Right lobe of liver (tissue), 6 donors: ENCODE data around the gene GLIPR1. TPM values are rescaled to one million over a fixed set of nuclear protein-coding genes. Genes with fewer than 3 reads are reported as not detected.
A peak's percentile ranks its signal among the peaks of the same experiment; 100 is the strongest.

Experiments used
- ATAC-seq, 4 donors: fragments of 200-7000 bp; cut with Tn5 transposase; one replicate each; pipeline ENCODE4 v1.9.1; 2020; ENCODE audit warnings: mild to moderate bottlenecking in 4 of 4, moderate library complexity in 4 of 4
- DNase-seq, 3 donors: peaks; one replicate each; pipeline ENCODE4 v3.0.0-alpha.2; 2020
- H3K27ac ChIP-seq, 3 donors: fragments of 200-600 bp; one replicate each; pipeline ENCODE4 v1.8.0; 2022
- H3K27me3 ChIP-seq, 2 donors: fragments of 200-600 bp; one replicate each; pipeline ENCODE4 v1.8.0; 2022
- H3K36me3 ChIP-seq, 4 donors: fragments of 200-600 bp; sonication (generic) in 1 of 4; one replicate each; pipeline versions ENCODE4 v1.5.1 to v1.8.0; 2017 to 2022; ENCODE audit warnings: control low read depth in 1 of 4
- H3K4me1 ChIP-seq, 4 donors: fragments of 200-600 bp; sonication (generic) in 1 of 4; one replicate each; pipeline versions ENCODE4 v1.5.1 to v1.8.0; 2017 to 2022; ENCODE audit warnings: control low read depth in 1 of 4
- H3K4me3 ChIP-seq, 3 donors: fragments of 200-600 bp; one replicate each; pipeline ENCODE4 v1.8.0; 2022
- H3K9me3 ChIP-seq, 4 donors: fragments of 200-600 bp; sonication (generic) in 1 of 4; one replicate each; pipeline versions ENCODE4 v1.5.1 to v1.8.0; 2017 to 2022; ENCODE audit warnings: control low read depth in 1 of 4
- CTCF ChIP-seq, 4 donors: fragments of 200-600 bp in 3 of 4; fragments of 450-650 bp in 1 of 4; IDR thresholded peaks; one replicate each; pipeline versions ENCODE4 v1.5.1 to v1.8.0; 2016 to 2022; ENCODE audit warnings: antibody characterized with exemption in 4 of 4, mild to moderate bottlenecking in 2 of 4
- POLR2A ChIP-seq: fragments of 450-650 bp; IDR thresholded peaks from one replicate; pipeline ENCODE4 v1.6.1; 2017; ENCODE audit warnings: antibody characterized with exemption, mild to moderate bottlenecking
- WGBS: methylation state at CpG from one replicate; pipeline ENCODE4 v1.1.6; 2018; ENCODE audit warnings: low coverage, low lambda C conversion rate; ENCODE audit not compliant: insufficient coverage; ENCODE audit errors: missing lambda C conversion rate; 5-methylcytosine and 5-hydroxymethylcytosine counted together
- intact Hi-C, 2 donors: fragments of 100-400 bp; cut with DNase I; formaldehyde crosslinking; loops; one replicate each; pipeline versions ENCODE4 v1.11.2 to v1.14.1; 2022
- total RNA-seq, 6 experiments: library from RNA; depleted of rRNA in 2 of 6; stranded (reverse); fragments of >200 nt in 2 of 6; fragmentation: NEBNext Ultra II Directional in 3 of 6; extraction: Animal tissue kit (Norgen Biotek cat#: 25700) in 3 of 6; gene quantifications; one replicate each; pipeline versions ENCODE4 v1.1.0 to v1.2.4, GENCODE V29; 2016 to 2023
- donor health status: DM: no; HTN: yes; CAD: no.
- donor health status: DM: no; HTN: no; CAD: no.
- donor health status: DM: no; HTN: no; CAD: no.
- donor health status: DM: no; HTN: yes; CAD: no.
- donor health status: DM: no; HTN: yes; CAD: no.

The GLIPR1 gene
- total RNA-seq, 6 experiments from 2014 or later, result 3.4 to 16.2 (median 4.0) TPM

- WGBS, result 43% methylated on average over 5 of the region's 5 CpGs
- H3K27ac ChIP-seq, result no peak overlapping the region
- H3K27me3 ChIP-seq, result no peaks in the 10 kb centered on the region
- ATAC-seq (peak in 3 of 4 donors; percentile 12 to 42 (median 18)), DNase-seq (no peak)
- no peaks in the 10 kb centered on the region for H3K9me3 ChIP-seq
- TF ChIP-seq CTCF (IDR thresholded peaks at IDR 0.05) (no peak), POLR2A (no peak)
- no peak overlapping the region for H3K4me3 ChIP-seq
- intact Hi-C loops, result no loop called here
- no peaks in the 10 kb centered on the region for H3K36me3 ChIP-seq
- no peaks in the 10 kb centered on the region for H3K4me1 ChIP-seq
These were observed 2.3 kb upstream of the GLIPR1 start for GRCh38 chr12:75478116-75478794.

- Histone ChIP-seq H3K4me1 (no peaks in the 10 kb centered on the region), H3K4me3 (peak overlapping the region in 2 of 3 donors; percentile 17), H3K9me3 (no peaks in the 10 kb centered on the region), H3K27me3 (no peaks in the 10 kb centered on the region), H3K27ac (peak overlapping the region; percentile 22 to 75 (median 42)), H3K36me3 (no peaks in the 10 kb centered on the region)
- ATAC-seq (peak; percentile 49 to 63 (median 52)), DNase-seq (no peak)
- intact Hi-C loops, result no loop called here
- no peak for TF ChIP-seq CTCF (IDR thresholded peaks at IDR 0.05)
- TF ChIP-seq POLR2A, result no peak
- WGBS, result 51% methylated on average over 2 of the region's 2 CpGs
These were observed 543 bp upstream of the GLIPR1 start for GRCh38 chr12:75479963-75480461.

- 40% methylated on average over 4 of the region's 5 CpGs for WGBS
- Histone ChIP-seq H3K27ac (peak overlapping the region in 2 of 3 donors; percentile 42 to 75), H3K27me3 (no peaks in the 10 kb centered on the region), H3K36me3 (no peaks in the 10 kb centered on the region), H3K4me3 (peak overlapping the region; percentile 17 to 31 (median 17)), H3K9me3 (no peaks in the 10 kb centered on the region), H3K4me1 (no peaks in the 10 kb centered on the region)
- ATAC-seq (peak in 3 of 4 donors; percentile 26 to 31 (median 27)), DNase-seq (no peak)
- intact Hi-C loops, result no loop called here
- TF ChIP-seq POLR2A, result no peak
- no peak for TF ChIP-seq CTCF (IDR thresholded peaks at IDR 0.05)
These were observed 604 bp downstream of the GLIPR1 start for GRCh38 chr12:75481013-75481705.

GRCh38 chr12:75481774-75482173, 1.2 kb downstream of the GLIPR1 start:
- no peaks in the 10 kb centered on the region for H3K36me3 ChIP-seq
- intact Hi-C loops, result no loop called here
- DNase-seq, result no peak
- no peaks in the 10 kb centered on the region for H3K4me1 ChIP-seq
- peak overlapping the region in 2 of 3 donors; percentile 30 to 42 for H3K27ac ChIP-seq
- H3K27me3 ChIP-seq, result no peaks in the 10 kb centered on the region
- peak overlapping the region; percentile 17 to 31 (median 17) for H3K4me3 ChIP-seq
- 39% methylated on average over 4 of the region's 4 CpGs for WGBS
- TF ChIP-seq CTCF (IDR thresholded peaks at IDR 0.05), result no peak
- TF ChIP-seq POLR2A, result no peak
- H3K9me3 ChIP-seq, result no peaks in the 10 kb centered on the region
- no peak for ATAC-seq
